Thoracic aorta (tissue), 2 donors: ENCODE measurements around the gene MRPS11. TPM values are rescaled to one million over a fixed set of nuclear protein-coding genes. Genes with fewer than 3 reads are reported as not detected.

Experiments
- ATAC-seq: fragments of 150-250 bp; one replicate; pipeline ENCODE4 v1.8.0; 2017; ENCODE audit warnings: low read depth; ENCODE audit not compliant: insufficient number of reproducible peaks, low FRiP score
- DNase-seq: peaks from one replicate; pipeline ENCODE4 v3.0.0-alpha.2; 2020; ENCODE audit warnings: low spot score
- H3K27ac ChIP-seq, 2 donors: fragments of 200-600 bp; sonication (generic); 1 replicate in 1 of 2; 2 replicates in 1 of 2; pipeline ENCODE4 v1.5.1; 2016; ENCODE audit warnings: mild to moderate bottlenecking in 2 of 2, moderate library complexity in 2 of 2
- H3K27me3 ChIP-seq: fragments of 200-600 bp; sonication (generic); replicated peaks from 2 replicates; pipeline ENCODE4 v1.6.0; 2016; ENCODE audit warnings: mild to moderate bottlenecking; ENCODE audit not compliant: insufficient read depth
- H3K36me3 ChIP-seq: fragments of 200-600 bp; sonication (generic); one replicate; pipeline ENCODE4 v1.5.1; 2016
- H3K4me1 ChIP-seq, 2 donors: fragments of 200-600 bp; sonication (generic); 1 replicate in 1 of 2; 2 replicates in 1 of 2; pipeline versions ENCODE4 v1.5.1 to v1.6.0; 2016; ENCODE audit warnings: low read depth in 2 of 2, mild to moderate bottlenecking in 1 of 2; ENCODE audit not compliant: control insufficient read depth in 1 of 2
- H3K4me3 ChIP-seq: fragments of 200-600 bp; sonication (generic); 2 replicates; pipeline ENCODE4 v1.5.1; 2016; ENCODE audit warnings: mild to moderate bottlenecking
- H3K9me3 ChIP-seq: fragments of 200-600 bp; sonication (generic); 2 replicates; pipeline ENCODE4 v1.5.1; 2016
- CTCF ChIP-seq: fragments of 200-600 bp; sonication (generic); IDR thresholded peaks from one replicate; pipeline ENCODE4 v1.5.1; 2019; ENCODE audit warnings: antibody characterized with exemption
- total RNA-seq, 2 donors: library from RNA; depleted of rRNA; stranded (reverse); fragments of >200 nt; gene quantifications; one replicate each; pipeline versions ENCODE4 v1.1.0 to v1.2.3, GENCODE V29; 2016

Gene MRPS11
- total RNA-seq, 2 donors from 2014 or later: 8.5 to 37.9 TPM

GRCh38 chr15:88438181-88438580, 29.3 kb upstream of the MRPS11 start:
- Histone ChIP-seq H3K27me3 (no peaks in the 10 kb centered on the region), H3K4me3 (no peak overlapping the region), H3K9me3 (no peaks in the 10 kb centered on the region), H3K27ac (no peak overlapping the region), H3K4me1 (no peaks in the 10 kb centered on the region), H3K36me3 (no peaks in the 10 kb centered on the region)
- DNase-seq (no peak), ATAC-seq (no peak)
- no peak for TF ChIP-seq CTCF

GRCh38 chr15:88440021-88440420, 27.5 kb upstream of the MRPS11 start:
- ATAC-seq: no peak
- Histone ChIP-seq H3K27ac (no peak overlapping the region), H3K4me1 (no peaks in the 10 kb centered on the region), H3K9me3 (peaks cover 5% of the 10 kb centered on the region), H3K27me3 (no peaks in the 10 kb centered on the region), H3K4me3 (no peak overlapping the region), H3K36me3 (no peaks in the 10 kb centered on the region)
- TF ChIP-seq CTCF: no peak
- no peak for DNase-seq

- H3K36me3 ChIP-seq: no peaks in the 10 kb centered on the region
- DNase-seq (no peak), ATAC-seq (no peak)
- H3K27me3 ChIP-seq: no peaks in the 10 kb centered on the region
- no peak for TF ChIP-seq CTCF
- H3K4me3 ChIP-seq: no peak overlapping the region
- no peaks in the 10 kb centered on the region for H3K4me1 ChIP-seq
- H3K9me3 ChIP-seq: peaks cover 5% of the 10 kb centered on the region
- H3K27ac ChIP-seq: no peak overlapping the region
Observed at GRCh38 chr15:88441076-88441730, 26.3 kb upstream of the MRPS11 start.

- no peak for ATAC-seq
- Histone ChIP-seq H3K27ac (no peak overlapping the region), H3K9me3 (peaks cover 5% of the 10 kb centered on the region), H3K4me1 (no peaks in the 10 kb centered on the region), H3K4me3 (no peak overlapping the region), H3K36me3 (no peaks in the 10 kb centered on the region), H3K27me3 (peaks cover 3% of the 10 kb centered on the region)
- DNase-seq: no peak
- no peak for TF ChIP-seq CTCF
Observed at GRCh38 chr15:88447206-88447605, 20.3 kb upstream of the MRPS11 start.

GRCh38 chr15:88447741-88448140, 19.8 kb upstream of the MRPS11 start:
- Histone ChIP-seq H3K9me3 (peaks cover 5% of the 10 kb centered on the region), H3K27ac (no peak overlapping the region), H3K36me3 (no peaks in the 10 kb centered on the region), H3K4me1 (no peaks in the 10 kb centered on the region), H3K4me3 (no peak overlapping the region), H3K27me3 (peaks cover 3% of the 10 kb centered on the region)
- no peak for TF ChIP-seq CTCF
- ATAC-seq: no peak
- no peak for DNase-seq
